HEK293T (cell line): ENCODE measurements around the gene DBP.
A peak's percentile ranks its signal among the peaks of the same experiment; 100 is the strongest.
"Not testable (repeated sequence)": the region's sequence is repeated elsewhere in the genome, so short reads cannot be mapped to it uniquely, and the experiment has no call there.

ENCODE experiments used
- CTCF ChIA-PET: fragments of 350-600 bp; formaldehyde crosslinking; extraction: SDS; loops from one replicate; lab custom pipeline; 2021; ENCODE audit warnings: antibody characterized with exemption, inconsistent platforms; lab: Yijun Ruan, JAX
- POLR2A ChIA-PET: fragments of 350-600 bp; formaldehyde crosslinking; extraction: SDS; loops from one replicate; lab custom pipeline; 2020; ENCODE audit warnings: antibody characterized with exemption, inconsistent platforms; lab: Yijun Ruan, JAX
- DNase-seq: peaks from one replicate; pipeline ENCODE4 v3.0.0; 2012; ENCODE audit warnings: mixed read lengths; ENCODE audit errors: extremely low spot score
- ARNT ChIP-seq: fragments of 450-650 bp; IDR thresholded peaks from 2 replicates; pipeline ENCODE4 v1.6.1; 2017; ENCODE audit warnings: mild to moderate bottlenecking
- BHLHE40 ChIP-seq: fragments of 450-650 bp; IDR thresholded peaks from 2 replicates; pipeline ENCODE4 v1.6.1; 2016; ENCODE audit warnings: mild to moderate bottlenecking, moderate library complexity, borderline replicate concordance
- CTBP1 ChIP-seq: fragments of 450-650 bp; IDR thresholded peaks from 2 replicates; pipeline ENCODE4 v1.6.1; 2016; ENCODE audit warnings: borderline replicate concordance
- ELF4 ChIP-seq: fragments of 450-650 bp; IDR thresholded peaks from 2 replicates; pipeline ENCODE4 v1.6.1; 2017; ENCODE audit warnings: antibody characterized with exemption
- FOXA1 ChIP-seq: fragments of 450-650 bp; IDR thresholded peaks from 2 replicates; pipeline ENCODE4 v1.6.1; 2016; ENCODE audit warnings: mild to moderate bottlenecking
- FOXK2 ChIP-seq: fragments of 450-650 bp; IDR thresholded peaks from 2 replicates; pipeline ENCODE4 v1.6.1; 2016; ENCODE audit warnings: mild to moderate bottlenecking
- FOXM1 ChIP-seq: fragments of 450-650 bp; IDR thresholded peaks from 2 replicates; pipeline ENCODE4 v1.6.1; 2017; ENCODE audit warnings: mild to moderate bottlenecking, borderline replicate concordance
- HDGF ChIP-seq: fragments of 450-650 bp; IDR thresholded peaks from 2 replicates; pipeline ENCODE4 v1.6.1; 2017; ENCODE audit warnings: antibody characterized with exemption, borderline replicate concordance
- L3MBTL2 ChIP-seq: fragments of 450-650 bp; conservative IDR thresholded peaks from 2 replicates; pipeline ENCODE4 v1.6.1; 2016; ENCODE audit warnings: mild to moderate bottlenecking
- LEF1 ChIP-seq: fragments of 450-650 bp; IDR thresholded peaks from 2 replicates; pipeline ENCODE4 v1.6.1; 2017; ENCODE audit warnings: mild to moderate bottlenecking, borderline replicate concordance
- NFRKB ChIP-seq: fragments of 450-650 bp; IDR thresholded peaks from 2 replicates; pipeline ENCODE4 v1.6.1; 2016; ENCODE audit warnings: mild to moderate bottlenecking, moderate library complexity
- SP1 ChIP-seq: fragments of 450-650 bp; IDR thresholded peaks from 2 replicates; pipeline ENCODE4 v1.6.1; 2017
- SUZ12 ChIP-seq: fragments of 450-650 bp; IDR thresholded peaks from 2 replicates; pipeline ENCODE4 v1.6.1; 2016; ENCODE audit warnings: mild to moderate bottlenecking
- TARDBP ChIP-seq: fragments of 450-650 bp; IDR thresholded peaks from 2 replicates; pipeline ENCODE4 v1.6.1; 2016
- ZNF384 ChIP-seq: fragments of 450-650 bp; IDR thresholded peaks from 2 replicates; pipeline ENCODE4 v1.6.1; 2016
- TF ChIP-seq, protein P1 (sequence below): fragments of 450-650 bp; IDR thresholded peaks from 2 replicates; pipeline ENCODE4 v1.6.1; 2016

The DBP gene

GRCh38 chr19:48637449-48637947, 319 bp upstream of the DBP start:
- TF ChIP-seq CTBP1 (no peak), HDGF (peak; percentile 72; the same call in 1 of the 2 replicates), FOXM1 (0 out of 2 replicates have a peak, but pooled peaks have one; percentile 21), L3MBTL2 (peak; percentile 100), ZNF384 (no peak)
- POLR2A ChIA-PET = interaction anchor here (1.8 to 2.3 kb wide), 2 partner anchors 8 to 18 kb away, joined by 7 to 12 read pairs; partner anchors contain the start of genes CA11, RPL18 and SPHK2
- CTCF ChIA-PET = no interaction called here
- DNase-seq = peak; percentile 84

- CTCF ChIA-PET = no interaction called here
- POLR2A ChIA-PET = interaction anchor here (1.8 to 2.3 kb wide), 2 partner anchors 10 to 17 kb away, joined by 7 to 12 read pairs; partner anchors contain the start of genes CA11, RPL18 and SPHK2
- TF ChIP-seq L3MBTL2 (no peak), LEF1 (no peak), FOXM1 (no peak), ZNF384 (no peak), SUZ12 (no peak), CTBP1 (no peak), HDGF (no peak), NFRKB (no peak), ARNT (no peak), FOXK2 (no peak)
- DNase-seq = no peak
Measured at GRCh38 chr19:48635966-48636858, 967 bp downstream of the DBP start.

DNA sequence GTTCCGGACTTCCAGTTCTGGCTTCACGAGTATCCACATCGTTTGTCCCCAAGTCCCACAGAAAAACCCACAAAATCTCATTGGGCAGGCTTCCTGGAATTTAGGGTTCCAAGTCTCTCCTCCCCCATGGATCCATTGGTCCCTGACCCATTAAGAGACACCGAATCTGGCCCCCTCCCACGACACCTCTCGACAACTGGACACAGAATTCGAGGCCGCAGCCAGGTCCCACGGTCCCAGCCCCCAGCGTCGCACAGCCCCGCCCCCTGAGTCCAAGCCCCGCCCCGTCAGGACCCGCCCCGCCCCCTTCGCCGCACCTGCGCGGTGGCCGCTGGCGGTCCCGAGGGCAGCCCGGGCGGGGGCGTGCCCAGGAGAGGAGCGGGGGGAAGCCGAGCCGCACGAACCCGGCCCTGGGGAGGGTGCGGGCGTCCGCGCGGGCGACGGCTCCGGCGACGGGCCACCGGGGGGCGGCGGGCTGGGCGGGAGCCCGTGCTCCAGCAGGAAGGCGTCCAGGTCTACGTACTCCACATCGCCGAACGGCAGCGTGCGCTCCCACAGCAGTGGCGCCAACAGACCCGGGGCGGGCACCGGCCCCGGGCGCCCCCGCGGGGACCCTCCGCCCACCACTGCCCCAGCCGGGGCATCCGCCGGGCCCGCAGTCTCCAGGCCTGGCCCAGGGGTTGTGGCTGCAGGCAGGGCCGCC, 1.8 kb downstream of the DBP start:
- peak; percentile 73 for DNase-seq
- TF ChIP-seq SP1 (no peak), TARDBP (no peak), LEF1 (no peak), NFRKB (no peak), CTBP1 (no peak), ELF4 (no peak), FOXA1 (no peak)
- ChIA-PET POLR2A (interaction anchor here (2.3 to 6.7 kb wide), 3 partner anchors 12 to 17 kb away, joined by 12 to 88 read pairs (median 21); partner anchors contain the start of genes RPL18 and SPHK2), CTCF (interaction anchor here (1.8 kb wide), 1 partner anchor 47 kb away, joined by 4 read pairs; no protein-coding TSS in a partner anchor)

DNA sequence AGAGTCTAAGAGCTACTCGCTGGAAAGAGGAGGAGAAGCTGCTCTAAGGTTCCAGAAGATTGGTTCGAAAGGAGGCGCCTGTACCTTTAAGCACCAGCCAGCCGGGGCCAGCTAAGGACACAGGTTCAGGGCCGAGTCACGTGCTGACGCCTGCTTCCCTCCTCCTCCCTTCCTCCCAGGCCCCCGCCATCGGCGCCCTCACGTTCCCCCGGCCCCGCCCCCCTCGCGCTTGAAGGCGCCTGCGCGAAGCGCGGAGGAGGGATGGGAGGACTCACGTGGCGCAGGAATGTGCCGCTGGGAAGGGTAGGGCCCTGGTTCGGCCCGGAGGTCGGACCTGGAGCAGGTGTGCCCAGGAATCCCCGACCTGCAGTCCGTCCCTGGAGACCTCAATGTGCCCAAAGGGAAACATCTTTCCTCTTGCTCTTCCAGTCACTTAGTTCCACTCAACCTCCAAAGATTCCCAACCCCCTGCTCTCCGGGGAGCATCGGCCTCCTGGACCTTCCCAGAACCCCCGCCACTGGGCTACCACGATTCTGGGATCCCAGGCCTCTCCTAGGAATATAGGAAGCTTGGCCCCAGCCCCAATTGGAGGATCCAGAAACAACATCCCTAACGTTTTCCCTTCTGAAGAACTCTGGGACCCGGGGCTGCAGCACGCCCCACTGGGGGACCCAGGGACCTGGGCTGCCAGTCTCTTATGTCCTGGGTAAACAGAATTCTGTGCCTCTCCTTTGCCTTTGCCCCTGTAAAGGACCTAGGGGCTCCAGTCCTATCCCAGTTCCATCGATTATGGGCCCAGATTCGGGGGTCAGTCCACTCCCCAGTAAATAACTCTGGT, 2.5 kb downstream of the DBP start:
- DNase-seq = peak; percentile 80
- ChIA-PET POLR2A (interaction anchor here (0.5 to 6.7 kb wide), 5 partner anchors 10 to 86 kb away, joined by 3 to 88 read pairs (median 9); partner anchors contain the start of genes CA11, RPL18 and SPHK2), CTCF (interaction anchor here (0.7 to 1.8 kb wide), 2 partner anchors 40 to 46 kb away, joined by 4 read pairs; no protein-coding TSS in a partner anchor)

DNA sequence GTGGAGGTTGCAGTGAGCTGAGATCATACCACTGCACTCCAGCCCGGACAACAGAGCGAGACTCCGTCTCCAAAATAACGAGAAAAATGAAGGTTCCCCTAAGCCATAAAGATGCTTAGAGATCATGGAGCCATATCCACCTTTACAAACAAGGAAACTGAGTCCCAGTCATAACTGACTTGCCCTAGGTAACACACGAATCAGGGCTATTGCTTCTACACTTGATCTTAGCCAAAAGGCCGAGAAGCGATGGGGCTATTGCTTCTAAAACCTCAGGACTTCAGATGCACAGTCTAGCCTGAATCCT, 3.2 kb downstream of the DBP start:
- ChIA-PET CTCF (interaction anchor here (0.7 to 1.8 kb wide), 2 partner anchors 41 to 45 kb away, joined by 4 read pairs; no protein-coding TSS in a partner anchor), POLR2A (interaction anchor here (0.5 to 6.7 kb wide), 5 partner anchors 11 to 87 kb away, joined by 3 to 88 read pairs (median 9); partner anchors contain the start of genes CA11, RPL18 and SPHK2)
- no peak for DNase-seq
- TF ChIP-seq ARNT (no peak), ELF4 (no peak)

More for the DNA sequence above, 2.5 kb downstream of the DBP start:
- TF ChIP-seq, protein P1, sequence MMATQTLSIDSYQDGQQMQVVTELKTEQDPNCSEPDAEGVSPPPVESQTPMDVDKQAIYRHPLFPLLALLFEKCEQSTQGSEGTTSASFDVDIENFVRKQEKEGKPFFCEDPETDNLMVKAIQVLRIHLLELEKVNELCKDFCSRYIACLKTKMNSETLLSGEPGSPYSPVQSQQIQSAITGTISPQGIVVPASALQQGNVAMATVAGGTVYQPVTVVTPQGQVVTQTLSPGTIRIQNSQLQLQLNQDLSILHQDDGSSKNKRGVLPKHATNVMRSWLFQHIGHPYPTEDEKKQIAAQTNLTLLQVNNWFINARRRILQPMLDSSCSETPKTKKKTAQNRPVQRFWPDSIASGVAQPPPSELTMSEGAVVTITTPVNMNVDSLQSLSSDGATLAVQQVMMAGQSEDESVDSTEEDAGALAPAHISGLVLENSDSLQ = no peak
- peak; percentile 51 for TF ChIP-seq L3MBTL2

DNA sequence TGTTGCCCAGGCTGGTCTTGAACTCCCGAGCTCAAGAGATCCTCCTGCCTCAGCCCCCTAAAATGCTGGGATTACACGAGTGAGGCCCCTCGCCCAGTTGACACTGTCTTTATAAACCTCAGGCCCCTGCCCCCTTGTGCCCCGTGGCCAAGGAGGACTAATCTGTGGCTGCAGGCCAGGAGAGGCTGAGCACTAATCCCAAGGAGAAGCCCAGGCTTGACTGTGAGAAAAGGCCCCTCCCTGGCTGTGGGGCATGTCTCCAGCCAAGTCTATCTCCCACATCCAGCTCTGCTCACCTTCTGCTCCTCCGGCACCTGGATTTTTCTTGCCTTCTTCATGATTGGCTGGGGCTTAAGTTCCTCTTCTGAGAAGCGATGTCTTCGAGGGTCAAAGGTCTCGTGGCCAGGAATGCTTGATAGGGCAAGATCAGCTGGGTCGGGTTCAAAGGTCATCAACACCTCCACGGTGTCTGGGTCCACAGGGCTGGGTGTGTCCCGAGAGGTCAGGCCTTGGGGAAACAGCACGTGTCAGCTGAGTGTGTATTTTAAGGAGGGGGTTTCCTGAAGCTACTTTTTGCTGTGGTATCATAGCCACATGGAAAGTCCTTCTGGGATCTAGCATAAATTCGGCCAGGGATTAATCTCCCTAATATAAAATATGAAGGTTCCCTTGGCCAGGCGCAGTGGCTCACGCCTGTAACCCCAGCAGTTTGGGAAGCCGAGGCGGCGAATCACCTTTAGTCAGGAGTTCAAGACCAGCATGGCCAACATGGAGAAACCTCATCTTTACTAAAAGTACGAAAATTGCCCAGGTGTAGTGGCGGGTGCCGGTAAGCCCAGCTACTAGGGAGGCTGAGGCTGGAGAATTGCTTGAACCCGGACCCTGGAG, 3.8 kb downstream of the DBP start:
- DNase-seq = no peak
- ChIA-PET POLR2A (interaction anchor here (0.5 to 6.7 kb wide), 7 partner anchors 10 to 92 kb away, joined by 3 to 88 read pairs (median 4); partner anchors contain the start of genes CA11, RPL18 and SPHK2), CTCF (interaction anchor here (0.7 to 1.8 kb wide), 2 partner anchors 41 to 45 kb away, joined by 4 read pairs; no protein-coding TSS in a partner anchor)
- TF ChIP-seq FOXA1 (no peak), SUZ12 (no peak)

- CTCF ChIA-PET = no interaction called here
Measured at GRCh38 chr19:48632692-48633147, 4.5 kb downstream of the DBP start.

GRCh38 chr19:48632286-48632685, 4.9 kb downstream of the DBP start:
- CTCF ChIA-PET, DNase-seq: not testable (repeated sequence)
- POLR2A ChIA-PET = interaction anchor here (1.5 to 6.7 kb wide), 3 partner anchors 9 to 14 kb away, joined by 4 to 88 read pairs (median 21); partner anchors contain the start of genes RPL18 and SPHK2

More at GRCh38 chr19:48632692-48633147, 4.5 kb downstream of the DBP start:
- TF ChIP-seq BHLHE40 (no peak), L3MBTL2 (no peak), ELF4 (no peak), ARNT (no peak), LEF1 (no peak), ZNF384 (no peak), HDGF (no peak), FOXM1 (no peak), TARDBP (no peak), CTBP1 (no peak), SP1 (no peak), FOXK2 (no peak), SUZ12 (no peak), NFRKB (no peak)
- POLR2A ChIA-PET = interaction anchor here (0.6 to 6.7 kb wide), 4 partner anchors 9 to 92 kb away, joined by 3 to 88 read pairs (median 12); partner anchors contain the start of genes RPL18 and SPHK2
- DNase-seq = no peak
